Smooth muscle cell (in vitro differentiated cells): ENCODE measurements around the gene ECM1. TPM values are rescaled to one million over a fixed set of nuclear protein-coding genes. Genes with fewer than 3 reads are reported as not detected.
A peak's percentile ranks its signal among the peaks of the same experiment; 100 is the strongest.

Experiments
- DNase-seq: peaks from one replicate; lab custom pipeline; 2025; ENCODE audit not compliant: unreplicated experiment; lab: John Stamatoyannopoulos, UW
- H2AFZ ChIP-seq: fragments of 200-600 bp; sonication (generic); 2 replicates; pipeline ENCODE4 v1.6.0; 2016; ENCODE audit warnings: antibody characterized with exemption, low read depth, mild to moderate bottlenecking
- H3F3A ChIP-seq: fragments of 200-600 bp; sonication (generic); 2 replicates; pipeline ENCODE4 v1.6.0; 2017; ENCODE audit warnings: antibody characterized with exemption, low read depth
- H3K27ac ChIP-seq: fragments of 200-600 bp; sonication (generic); 2 replicates; pipeline ENCODE4 v1.5.1; 2016; ENCODE audit warnings: low read depth, mild to moderate bottlenecking
- H3K27me3 ChIP-seq: fragments of 200-600 bp; sonication (generic); 2 replicates; pipeline ENCODE4 v1.6.1; 2016; ENCODE audit warnings: low read depth, mild to moderate bottlenecking
- H3K36me3 ChIP-seq: fragments of 200-600 bp; sonication (generic); 2 replicates; pipeline ENCODE4 v1.5.1; 2016; ENCODE audit warnings: low read depth
- H3K4me1 ChIP-seq: fragments of 200-600 bp; sonication (generic); 2 replicates; pipeline ENCODE4 v1.5.1; 2016; ENCODE audit warnings: low read depth
- H3K4me2 ChIP-seq: fragments of 200-600 bp; sonication (generic); 2 replicates; pipeline ENCODE4 v1.6.0; 2016; ENCODE audit warnings: mild to moderate bottlenecking
- H3K4me3 ChIP-seq: fragments of 200-600 bp; sonication (generic); 2 replicates; pipeline ENCODE4 v1.5.1; 2016; ENCODE audit warnings: mild to moderate bottlenecking
- H3K79me2 ChIP-seq: fragments of 200-600 bp; sonication (generic); 2 replicates; pipeline ENCODE4 v1.6.0; 2016; ENCODE audit warnings: low read depth, mild to moderate bottlenecking
- H3K9ac ChIP-seq: fragments of 200-600 bp; sonication (generic); 2 replicates; pipeline ENCODE4 v1.6.0; 2016; ENCODE audit warnings: low read depth
- H3K9me3 ChIP-seq: fragments of 200-600 bp; sonication (generic); replicated peaks from 2 replicates; pipeline ENCODE4 v1.5.1; 2016; ENCODE audit warnings: low read depth
- H4K20me1 ChIP-seq: fragments of 200-600 bp; sonication (generic); 2 replicates; pipeline ENCODE4 v1.6.0; 2016; ENCODE audit warnings: low read depth
- WGBS: methylation state at CpG from one replicate; pipeline ENCODE4 v1.1.7; 2016; ENCODE audit warnings: low lambda C conversion rate; 5-methylcytosine and 5-hydroxymethylcytosine counted together
- polyA plus RNA-seq: library from polyadenylated mRNA; unstranded; fragments of >200 nt; fragmentation: Nextera tagmentation; extraction: Ambion mirVana; gene quantifications from 2 replicates; pipeline ENCODE4 v1.2.1, GENCODE V29; 2016
- total RNA-seq: library from RNA; depleted of rRNA; stranded (reverse); fragments of >200 nt; gene quantifications from 2 replicates; pipeline ENCODE4 v1.2.3, GENCODE V29; 2014
- TF ChIP-seq, protein P1 (sequence below): fragments of 200-600 bp; sonication (generic); IDR thresholded peaks from 2 replicates; pipeline ENCODE4 v1.5.1; 2017; ENCODE audit warnings: borderline replicate concordance, mild to moderate bottlenecking, antibody characterized with exemption; ENCODE audit not compliant: insufficient read depth, poor library complexity, severe bottlenecking

ECM1 gene
- total and polyA plus RNA-seq, 2 experiments from 2014 or later, result 19.0 to 36.1 TPM

GRCh38 chr1:150476754-150477153 is 31.2 kb upstream of the ECM1 start:
- peaks cover 7% of the 10 kb centered on the region for H3F3A ChIP-seq
- H4K20me1 ChIP-seq, result no peaks in the 10 kb centered on the region
- no peak for DNase-seq
- no peaks in the 10 kb centered on the region for H3K9me3 ChIP-seq
- H3K36me3 ChIP-seq, result no peaks in the 10 kb centered on the region
- H3K9ac ChIP-seq, result no peak overlapping the region
- WGBS, result 52% methylated on average over 3 of the region's 3 CpGs
- H2AFZ ChIP-seq, result no peak overlapping the region
- H3K27me3 ChIP-seq, result no peaks in the 10 kb centered on the region
- H3K79me2 ChIP-seq, result no peaks in the 10 kb centered on the region
- TF ChIP-seq, protein P1, sequence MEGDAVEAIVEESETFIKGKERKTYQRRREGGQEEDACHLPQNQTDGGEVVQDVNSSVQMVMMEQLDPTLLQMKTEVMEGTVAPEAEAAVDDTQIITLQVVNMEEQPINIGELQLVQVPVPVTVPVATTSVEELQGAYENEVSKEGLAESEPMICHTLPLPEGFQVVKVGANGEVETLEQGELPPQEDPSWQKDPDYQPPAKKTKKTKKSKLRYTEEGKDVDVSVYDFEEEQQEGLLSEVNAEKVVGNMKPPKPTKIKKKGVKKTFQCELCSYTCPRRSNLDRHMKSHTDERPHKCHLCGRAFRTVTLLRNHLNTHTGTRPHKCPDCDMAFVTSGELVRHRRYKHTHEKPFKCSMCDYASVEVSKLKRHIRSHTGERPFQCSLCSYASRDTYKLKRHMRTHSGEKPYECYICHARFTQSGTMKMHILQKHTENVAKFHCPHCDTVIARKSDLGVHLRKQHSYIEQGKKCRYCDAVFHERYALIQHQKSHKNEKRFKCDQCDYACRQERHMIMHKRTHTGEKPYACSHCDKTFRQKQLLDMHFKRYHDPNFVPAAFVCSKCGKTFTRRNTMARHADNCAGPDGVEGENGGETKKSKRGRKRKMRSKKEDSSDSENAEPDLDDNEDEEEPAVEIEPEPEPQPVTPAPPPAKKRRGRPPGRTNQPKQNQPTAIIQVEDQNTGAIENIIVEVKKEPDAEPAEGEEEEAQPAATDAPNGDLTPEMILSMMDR, result no peak
- no peak overlapping the region for H3K4me3 ChIP-seq
- peaks cover 4% of the 10 kb centered on the region for H3K4me1 ChIP-seq
- no peak overlapping the region for H3K4me2 ChIP-seq
- H3K27ac ChIP-seq, result no peak overlapping the region

GRCh38 chr1:150477320-150477719 is 30.6 kb upstream of the ECM1 start:
- Histone ChIP-seq H3K27me3 (no peaks in the 10 kb centered on the region), H3K4me1 (peaks cover 4% of the 10 kb centered on the region), H2AFZ (no peak overlapping the region), H3K27ac (peak overlapping the region; percentile 29), H3K4me2 (no peak overlapping the region), H3K79me2 (no peaks in the 10 kb centered on the region), H4K20me1 (no peaks in the 10 kb centered on the region), H3K9ac (no peak overlapping the region), H3K36me3 (no peaks in the 10 kb centered on the region), H3K9me3 (no peaks in the 10 kb centered on the region), H3K4me3 (no peak overlapping the region), H3F3A (peaks cover 7% of the 10 kb centered on the region)
- WGBS, result 70% methylated on average over 1 of the region's 1 CpG
- no peak for DNase-seq
- TF ChIP-seq, protein P1, result no peak

- Histone ChIP-seq H3K9me3 (no peaks in the 10 kb centered on the region), H3K4me1 (peaks cover 4% of the 10 kb centered on the region), H3K4me3 (no peak overlapping the region), H4K20me1 (no peaks in the 10 kb centered on the region), H2AFZ (no peak overlapping the region), H3K27ac (peak overlapping the region; percentile 29), H3K4me2 (no peak overlapping the region), H3K79me2 (no peaks in the 10 kb centered on the region), H3K36me3 (no peaks in the 10 kb centered on the region), H3F3A (peaks cover 7% of the 10 kb centered on the region), H3K27me3 (no peaks in the 10 kb centered on the region), H3K9ac (no peak overlapping the region)
- TF ChIP-seq, protein P1, result no peak
- 50% methylated on average over 4 of the region's 4 CpGs for WGBS
- no peak for DNase-seq
Measured at GRCh38 chr1:150477733-150478132, 30.2 kb upstream of the ECM1 start.

- Histone ChIP-seq H3K36me3 (no peaks in the 10 kb centered on the region), H3K4me3 (no peak overlapping the region), H3K27me3 (no peaks in the 10 kb centered on the region), H3K4me2 (no peak overlapping the region), H3K4me1 (peaks cover 4% of the 10 kb centered on the region), H2AFZ (no peak overlapping the region), H3K79me2 (no peaks in the 10 kb centered on the region), H3K9me3 (no peaks in the 10 kb centered on the region), H3F3A (peaks cover 7% of the 10 kb centered on the region), H4K20me1 (no peaks in the 10 kb centered on the region), H3K9ac (no peak overlapping the region), H3K27ac (no peak overlapping the region)
- no peak for DNase-seq
- TF ChIP-seq, protein P1, result no peak
- WGBS, result 79% methylated on average over 4 of the region's 4 CpGs
Measured at GRCh38 chr1:150479370-150479769, 28.5 kb upstream of the ECM1 start.
